ENCODE measurements around the gene SERP2. TPM values are rescaled to one million over a fixed set of nuclear protein-coding genes. Genes with fewer than 3 reads are reported as not detected.
A peak's percentile ranks its signal among the peaks of the same experiment; 100 is the strongest.

Gene SERP2
- total RNA-seq, 1 donor from 2014 or later = 6.3 TPM

GRCh38 chr13:44423824-44424223, 50.2 kb downstream of the SERP2 start:
- TF ChIP-seq, protein P1, sequence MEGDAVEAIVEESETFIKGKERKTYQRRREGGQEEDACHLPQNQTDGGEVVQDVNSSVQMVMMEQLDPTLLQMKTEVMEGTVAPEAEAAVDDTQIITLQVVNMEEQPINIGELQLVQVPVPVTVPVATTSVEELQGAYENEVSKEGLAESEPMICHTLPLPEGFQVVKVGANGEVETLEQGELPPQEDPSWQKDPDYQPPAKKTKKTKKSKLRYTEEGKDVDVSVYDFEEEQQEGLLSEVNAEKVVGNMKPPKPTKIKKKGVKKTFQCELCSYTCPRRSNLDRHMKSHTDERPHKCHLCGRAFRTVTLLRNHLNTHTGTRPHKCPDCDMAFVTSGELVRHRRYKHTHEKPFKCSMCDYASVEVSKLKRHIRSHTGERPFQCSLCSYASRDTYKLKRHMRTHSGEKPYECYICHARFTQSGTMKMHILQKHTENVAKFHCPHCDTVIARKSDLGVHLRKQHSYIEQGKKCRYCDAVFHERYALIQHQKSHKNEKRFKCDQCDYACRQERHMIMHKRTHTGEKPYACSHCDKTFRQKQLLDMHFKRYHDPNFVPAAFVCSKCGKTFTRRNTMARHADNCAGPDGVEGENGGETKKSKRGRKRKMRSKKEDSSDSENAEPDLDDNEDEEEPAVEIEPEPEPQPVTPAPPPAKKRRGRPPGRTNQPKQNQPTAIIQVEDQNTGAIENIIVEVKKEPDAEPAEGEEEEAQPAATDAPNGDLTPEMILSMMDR (IDR thresholded peaks at IDR 0.05; ENCODE audit: unreplicated experiment) = no peak
- Mint-ChIP-seq H3K9me3 (ENCODE audit: low read depth) (peaks cover 4% of the 10 kb centered on the region), H3K27me3 (peaks cover 16% of the 10 kb centered on the region), H3K36me3 (ENCODE audit: insufficient read depth) (peaks cover 2% of the 10 kb centered on the region), H3K27ac (peak overlapping the region; percentile 2), H3K4me3 (ENCODE audit: low read depth) (no peak overlapping the region), H3K4me1 (ENCODE audit: low read depth) (peaks cover 4% of the 10 kb centered on the region)
- DNase-seq (ENCODE audit: low spot score, unreplicated experiment) = no peak

DNA sequence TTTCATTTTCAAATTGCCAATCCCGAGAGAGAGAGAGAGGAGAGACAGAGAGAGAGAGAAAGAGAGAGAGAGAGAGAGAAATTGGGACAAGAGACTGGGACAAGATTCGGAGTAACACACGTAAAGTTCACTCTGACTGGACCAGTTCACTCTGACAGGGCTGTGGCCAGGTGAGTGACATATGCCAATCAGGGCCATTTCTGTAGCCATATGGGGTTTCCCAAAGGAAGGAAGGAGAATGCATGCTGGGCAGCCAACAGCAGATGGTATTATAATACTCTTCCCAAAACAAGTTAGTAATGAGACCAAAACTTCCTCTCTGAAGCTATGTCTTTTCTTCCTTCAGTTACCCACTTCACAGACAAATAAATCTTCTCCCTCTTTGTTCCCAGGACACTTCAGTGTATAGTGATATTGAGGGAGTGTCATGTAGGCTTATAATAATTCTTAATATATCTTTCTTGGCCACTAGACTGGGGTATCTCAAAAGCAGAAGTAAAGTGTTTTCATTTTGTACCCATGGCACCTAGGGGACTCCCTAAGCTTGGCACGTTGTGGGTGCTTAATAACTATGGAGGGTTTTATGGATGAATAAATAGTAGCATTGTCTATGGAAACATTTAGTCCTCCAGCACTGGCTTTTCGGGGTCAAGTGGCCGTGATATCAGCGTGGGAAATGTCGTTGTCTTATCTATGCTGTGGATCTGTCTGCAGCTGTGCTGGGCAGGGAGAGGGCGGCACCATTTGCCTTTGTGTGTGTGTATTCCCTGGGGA, 51.6 kb downstream of the SERP2 start:
- H3K4me3 Mint-ChIP-seq (ENCODE audit: low read depth) = no peak overlapping the region
- H3K27me3 Mint-ChIP-seq = peaks cover 16% of the 10 kb centered on the region
- H3K27ac Mint-ChIP-seq = no peak overlapping the region
- no peaks in the 10 kb centered on the region for H3K4me1 Mint-ChIP-seq (ENCODE audit: low read depth)
- H3K36me3 Mint-ChIP-seq (ENCODE audit: insufficient read depth) = peaks cover 2% of the 10 kb centered on the region
- peaks cover 4% of the 10 kb centered on the region for H3K9me3 Mint-ChIP-seq (ENCODE audit: low read depth)
- no peak for DNase-seq (ENCODE audit: low spot score, unreplicated experiment)
- TF ChIP-seq, protein P1 (IDR thresholded peaks at IDR 0.05; ENCODE audit: unreplicated experiment) = no peak

DNA sequence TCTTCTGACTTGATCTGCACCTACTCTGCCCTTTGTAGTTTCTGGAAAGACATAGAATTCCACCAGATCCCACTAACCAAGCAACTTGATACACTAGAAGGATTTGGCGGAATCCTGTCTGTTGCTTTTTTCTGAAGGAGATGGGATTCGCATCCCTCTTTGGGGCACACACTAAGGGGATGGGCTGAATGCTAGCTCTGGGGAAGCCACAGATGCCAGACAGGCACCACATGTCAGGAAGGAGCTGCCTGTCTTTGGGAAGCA, 52.1 kb downstream of the SERP2 start:
- peaks cover under 1% of the 10 kb centered on the region for H3K4me1 Mint-ChIP-seq (ENCODE audit: low read depth)
- TF ChIP-seq, protein P1 (IDR thresholded peaks at IDR 0.05; ENCODE audit: unreplicated experiment) = no peak
- peaks cover 2% of the 10 kb centered on the region for H3K36me3 Mint-ChIP-seq (ENCODE audit: insufficient read depth)

DNA sequence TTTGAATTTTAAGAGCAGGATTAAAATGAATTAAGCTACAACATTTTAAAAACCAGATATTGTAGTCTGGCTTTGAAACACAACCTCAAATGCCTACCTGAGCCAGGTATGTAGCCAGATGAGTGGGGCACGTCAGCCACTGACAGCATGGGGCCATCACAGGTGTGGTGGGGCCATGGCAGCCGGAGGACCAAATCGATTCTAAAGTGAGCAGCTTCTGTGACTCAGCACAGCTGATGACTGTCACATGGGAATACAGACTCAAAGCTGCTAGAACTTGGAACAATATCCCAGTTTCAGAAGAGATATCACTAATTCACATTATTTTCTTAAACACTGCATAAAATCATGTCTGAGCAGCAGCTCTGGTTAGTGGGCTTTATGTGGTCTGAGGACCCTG, 52.8 kb downstream of the SERP2 start:
- Mint-ChIP-seq H3K36me3 (ENCODE audit: insufficient read depth) (peaks cover 2% of the 10 kb centered on the region), H3K4me1 (ENCODE audit: low read depth) (peaks cover 7% of the 10 kb centered on the region), H3K9me3 (ENCODE audit: low read depth) (peaks cover 4% of the 10 kb centered on the region), H3K27me3 (peaks cover 16% of the 10 kb centered on the region), H3K4me3 (ENCODE audit: low read depth) (no peak overlapping the region), H3K27ac (no peak overlapping the region)
- no peak for DNase-seq (ENCODE audit: low spot score, unreplicated experiment)
- TF ChIP-seq, protein P1 (IDR thresholded peaks at IDR 0.05; ENCODE audit: unreplicated experiment) = no peak

More for the DNA sequence above, 52.1 kb downstream of the SERP2 start:
- H3K27me3 Mint-ChIP-seq = peaks cover 16% of the 10 kb centered on the region
- no peak for DNase-seq (ENCODE audit: low spot score, unreplicated experiment)
- H3K9me3 Mint-ChIP-seq (ENCODE audit: low read depth) = peaks cover 4% of the 10 kb centered on the region
- H3K4me3 Mint-ChIP-seq (ENCODE audit: low read depth) = no peak overlapping the region
- H3K27ac Mint-ChIP-seq = no peak overlapping the region

- TF ChIP-seq, protein P1 (IDR thresholded peaks at IDR 0.05; ENCODE audit: unreplicated experiment) = no peak
- Mint-ChIP-seq H3K36me3 (ENCODE audit: insufficient read depth) (peaks cover 9% of the 10 kb centered on the region), H3K4me1 (ENCODE audit: low read depth) (peaks cover 30% of the 10 kb centered on the region), H3K4me3 (ENCODE audit: low read depth) (no peak overlapping the region), H3K27me3 (no peaks in the 10 kb centered on the region), H3K27ac (no peak overlapping the region), H3K9me3 (ENCODE audit: low read depth) (peaks cover 4% of the 10 kb centered on the region)
- no peak for DNase-seq (ENCODE audit: low spot score, unreplicated experiment)
These were observed 55.7 kb downstream of the SERP2 start for GRCh38 chr13:44429311-44429710.

All from progenitor cell of endocrine pancreas (in vitro differentiated cells).